ENCODE measurements around the gene PRKCI.
"Not testable (repeated sequence)": the region's sequence is repeated elsewhere in the genome, so short reads cannot be mapped to it uniquely, and the experiment has no call there.

The PRKCI gene

GRCh38 chr3:170221924-170222646, at the start of gene PRKCI:
Gene PRKCI, plus strand, starts transcription at chr3:170222424. Its CDS starts 246 bp downstream, at chr3:170222670.
- peak; percentile 94 for DNase-seq

DNA sequence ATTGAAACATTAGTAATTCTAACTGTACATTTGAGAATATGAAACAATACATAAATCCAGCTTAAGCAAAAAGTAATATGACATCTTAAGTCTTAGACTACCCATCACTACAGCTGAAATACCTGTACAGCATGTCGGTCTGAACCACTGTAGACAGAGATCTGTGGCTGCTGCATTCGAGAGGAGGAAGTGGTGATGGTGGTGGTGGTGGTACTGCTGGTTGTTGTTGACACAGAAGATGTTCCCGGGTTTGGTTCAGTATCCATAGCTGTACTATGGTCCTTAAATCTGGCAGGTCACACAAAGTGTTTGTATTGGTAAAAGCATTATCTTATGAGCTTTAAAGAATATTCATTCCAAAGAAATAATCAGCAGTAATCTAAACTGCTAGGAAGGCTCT, 43.6 kb upstream of the PRKCI start:
- peak; percentile 52 for DNase-seq

DNA sequence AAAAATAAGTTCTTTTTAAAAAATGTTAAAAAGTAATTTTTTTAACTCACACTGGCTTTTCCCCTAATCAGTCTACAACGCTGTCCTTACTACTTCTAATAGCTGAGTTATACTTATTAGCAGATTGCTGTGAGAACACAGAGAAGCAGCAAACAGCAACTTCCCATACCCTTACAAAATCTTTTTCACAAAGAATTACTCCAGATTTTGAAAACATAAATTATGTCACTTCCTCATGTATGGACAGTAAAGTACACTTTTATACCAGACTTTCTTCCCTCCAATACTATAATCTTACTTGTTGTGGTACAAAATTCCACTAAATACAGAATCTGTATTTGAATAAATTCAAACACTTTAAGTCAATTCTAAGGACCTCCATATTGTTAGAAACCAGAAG, 42.8 kb upstream of the PRKCI start:
- DNase-seq: no peak

- DNase-seq: peak; percentile 12
Observed at GRCh38 chr3:170180079-170180907, 41.9 kb upstream of the PRKCI start.

GRCh38 chr3:170180908-170181885, 41.0 kb upstream of the PRKCI start, which contains the start of gene PHC3:
Gene PHC3, minus strand, starts transcription at chr3:170181733. Its CDS starts 18 bp downstream, at chr3:170181715.
- DNase-seq: peak; percentile 95

DNA sequence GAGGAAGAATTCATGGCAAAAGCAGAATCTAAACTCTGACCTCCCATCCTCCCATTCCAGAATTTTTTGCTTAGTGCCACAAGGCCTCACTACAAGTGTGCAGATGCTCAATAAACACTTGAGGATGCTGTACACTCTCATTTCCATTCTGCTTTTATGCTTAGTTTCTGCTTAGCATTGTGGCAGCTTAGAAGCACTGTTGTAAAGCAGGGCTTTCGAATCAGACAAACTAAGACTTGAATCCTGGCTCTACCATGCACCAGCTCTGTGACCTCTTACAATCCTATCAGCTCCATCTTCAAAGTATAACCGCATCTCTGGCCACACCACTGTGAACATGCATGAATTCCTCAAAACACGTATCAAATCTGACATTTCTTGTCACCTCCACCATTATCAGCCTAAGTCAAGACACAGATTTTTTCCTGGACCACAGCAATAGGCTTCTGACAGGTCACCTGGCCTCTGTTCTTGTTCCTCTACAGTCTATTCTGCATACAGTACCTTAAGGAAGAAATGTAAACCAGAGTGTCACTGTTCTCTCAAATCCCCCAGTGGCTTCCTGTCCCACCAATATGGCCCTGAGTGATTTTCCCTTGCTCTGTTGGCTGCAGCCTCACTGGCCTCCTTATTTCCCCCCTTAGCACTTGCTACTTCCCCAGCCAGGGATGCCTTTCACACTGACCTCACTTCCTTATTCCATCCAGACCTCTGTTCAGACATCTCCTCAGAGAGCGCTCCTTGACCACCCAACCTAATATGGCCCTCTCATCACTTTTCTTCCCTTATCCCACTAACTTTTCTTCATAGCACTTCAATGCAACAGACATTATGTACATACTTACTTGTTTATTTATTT, 32.6 kb upstream of the PRKCI start:
- DNase-seq: no peak

GRCh38 chr3:170195759-170196158, 26.5 kb upstream of the PRKCI start:
- DNase-seq: not testable (repeated sequence)

DNA sequence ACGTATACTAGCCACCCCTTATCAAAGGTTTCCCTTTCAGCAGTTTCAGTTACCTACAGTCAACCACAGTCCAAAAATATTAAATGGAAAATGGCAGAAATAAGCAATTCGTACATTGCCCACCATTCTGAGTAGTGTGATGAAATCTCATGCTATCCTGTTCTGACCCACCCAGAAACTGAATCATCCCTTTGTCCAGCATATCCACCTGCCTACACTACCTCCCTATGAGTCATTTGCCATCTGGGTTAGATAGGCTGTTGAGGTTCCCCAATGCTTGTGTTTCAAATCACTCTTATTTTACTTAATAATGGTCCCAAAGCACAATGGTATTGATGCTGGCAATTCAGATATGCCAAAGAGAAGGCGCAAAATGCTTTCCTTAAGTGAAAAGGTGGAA, 25.4 kb upstream of the PRKCI start:
- DNase-seq: no peak

GRCh38 chr3:170200987-170201386, 21.2 kb upstream of the PRKCI start:
- DNase-seq: no peak

DNA sequence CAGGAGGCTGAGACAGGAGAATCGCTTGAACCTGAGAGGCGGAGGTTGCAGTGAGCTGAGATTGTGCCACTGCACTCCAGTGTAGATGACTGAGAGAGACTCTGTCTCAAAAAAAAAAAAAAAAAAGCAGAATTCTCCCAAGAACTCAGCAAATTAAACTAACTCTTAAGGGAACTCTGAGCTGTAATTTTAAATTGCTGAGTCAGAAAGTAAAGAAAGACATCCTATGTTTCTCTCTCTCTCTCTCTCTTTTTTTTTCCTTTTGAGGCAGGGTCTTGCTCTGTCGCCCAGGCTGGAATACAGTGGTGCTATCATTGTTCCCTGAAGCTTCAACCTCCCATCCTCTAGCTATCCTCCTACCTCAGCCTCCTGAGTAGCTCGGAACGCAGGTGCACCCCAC, 20.7 kb upstream of the PRKCI start:
- DNase-seq: no peak

DNA sequence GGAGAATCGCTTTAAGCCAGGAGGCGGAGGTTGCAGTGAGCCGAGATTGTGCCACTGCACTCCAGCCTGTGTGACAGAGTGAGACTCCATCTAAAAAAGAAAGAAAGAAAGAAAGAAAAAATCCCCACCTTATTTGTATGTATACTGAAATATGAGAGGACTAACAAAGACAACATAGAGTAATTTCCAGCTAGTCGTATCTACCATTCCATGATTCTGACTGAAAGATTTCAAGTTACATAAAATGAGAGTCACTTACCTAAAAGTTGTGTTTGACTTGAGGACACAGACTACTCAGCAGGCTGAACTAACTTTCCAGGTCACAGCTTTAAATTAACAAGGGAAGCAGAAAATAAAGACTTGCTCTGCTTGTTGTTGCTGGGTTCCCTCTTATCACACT, 18.8 kb upstream of the PRKCI start:
- no peak for DNase-seq

DNA sequence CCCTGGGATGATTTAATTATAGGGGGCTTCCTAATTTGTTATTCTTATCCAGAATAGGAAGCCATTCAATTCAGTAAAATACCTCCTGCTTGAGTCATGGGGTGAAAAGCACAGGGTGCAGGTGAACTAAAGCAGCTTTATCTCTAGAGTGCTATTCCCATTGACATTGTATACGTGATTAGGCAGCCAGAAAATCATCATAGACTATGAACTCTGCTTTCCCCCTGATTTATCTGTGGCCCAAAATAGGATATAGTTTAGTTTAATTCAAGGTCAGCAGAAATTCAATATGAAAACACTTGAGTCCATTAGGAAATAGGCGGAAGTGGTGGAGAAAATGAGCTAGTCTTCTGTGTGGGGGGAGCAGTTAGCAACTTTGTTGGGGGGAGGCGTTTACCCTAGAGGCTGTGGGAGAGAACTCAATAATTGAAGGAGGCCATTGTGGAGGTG, 18.2 kb upstream of the PRKCI start:
- no peak for DNase-seq

GRCh38 chr3:170204509-170204908, 17.7 kb upstream of the PRKCI start:
- no peak for DNase-seq

DNA sequence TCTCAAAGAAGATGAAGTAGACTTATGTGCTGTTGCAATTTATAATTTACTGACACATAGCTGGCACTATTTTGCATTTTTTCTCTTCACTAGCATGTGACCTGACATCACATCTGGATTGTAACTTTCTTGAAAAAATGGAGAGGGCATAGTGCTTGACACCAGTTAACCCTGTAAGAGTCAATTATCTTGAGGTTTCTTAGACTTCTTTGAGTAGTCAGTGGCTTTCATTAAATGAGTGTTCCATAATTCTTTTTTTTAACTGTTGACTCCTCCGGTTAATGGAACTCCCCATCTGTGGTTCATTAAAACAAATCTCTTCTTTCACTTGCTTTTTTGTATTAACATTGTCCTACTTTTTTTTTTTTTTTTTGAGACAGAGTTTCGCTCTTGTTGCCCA, 16.9 kb upstream of the PRKCI start:
- DNase-seq: no peak

DNA sequence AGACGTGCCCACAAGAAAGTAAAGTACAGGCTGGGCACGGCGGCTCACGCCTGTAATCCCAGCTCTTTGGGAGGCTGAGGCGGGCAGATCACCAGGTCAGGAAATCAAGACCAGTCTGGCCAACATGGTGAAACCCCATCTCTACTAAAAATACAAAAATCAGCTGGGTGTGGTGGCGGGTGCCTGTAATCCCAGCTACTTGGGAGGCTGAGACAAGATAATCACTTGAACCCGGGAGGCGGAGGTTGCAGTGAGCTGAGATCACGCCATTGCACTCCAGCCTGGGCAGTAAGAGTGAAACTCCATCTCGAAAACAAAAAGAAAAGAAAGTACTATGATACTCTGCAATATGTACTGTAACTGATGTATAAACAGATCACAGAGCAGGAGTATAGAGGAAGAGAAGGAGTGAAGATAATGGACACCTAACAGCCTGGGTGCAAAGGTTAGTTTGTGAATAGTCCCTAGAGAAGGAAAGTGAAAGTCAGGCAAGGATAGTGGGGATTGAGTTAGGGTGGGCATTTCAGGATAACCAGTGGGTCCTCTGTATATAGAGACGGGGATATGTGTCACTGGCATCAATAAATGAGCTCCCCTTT, 16.0 kb upstream of the PRKCI start:
- DNase-seq: not testable (repeated sequence)

- DNase-seq: no peak
Observed at GRCh38 chr3:170207717-170208116, 14.5 kb upstream of the PRKCI start.

- DNase-seq: no peak
Observed at GRCh38 chr3:170211668-170212067, 10.6 kb upstream of the PRKCI start.

GRCh38 chr3:170219850-170220249, 2.4 kb upstream of the PRKCI start:
- no peak for DNase-seq

DNA sequence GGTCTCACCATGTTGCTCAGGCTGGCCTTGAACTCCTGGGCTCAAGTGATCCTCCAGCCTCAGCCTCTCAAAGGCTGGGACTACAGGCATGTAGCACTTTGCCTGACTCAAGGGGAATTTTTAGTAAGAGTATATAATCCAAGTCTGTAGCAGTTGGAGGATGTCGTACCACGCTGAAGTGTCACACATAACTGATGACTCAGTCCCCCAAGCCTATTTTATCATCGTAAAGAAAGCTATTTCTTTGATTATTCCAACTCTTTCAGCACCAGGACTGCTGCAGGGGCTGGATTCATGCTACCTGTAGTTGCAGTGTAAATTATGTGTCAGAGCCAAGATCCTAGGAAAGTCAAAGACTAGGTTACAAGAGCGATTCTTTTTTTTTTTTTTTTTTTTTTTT, 1.4 kb upstream of the PRKCI start:
- no peak for DNase-seq

- DNase-seq: peak; percentile 49
Observed at GRCh38 chr3:170222647-170223541, 670 bp downstream of the PRKCI start.

Measured in activated CD4-positive, alpha-beta T cell treated with anti-CD3 and anti-CD28 coated beads for 48 hours (primary cell).